Memory B cell (primary cell): ENCODE results near the gene RSBN1L.

ENCODE experiments used
- ATAC-seq: fragments of 150-1000 bp; cut with Tn5 transposase; 2 replicates; pipeline ENCODE4 v1.10.0; 2021; ENCODE audit warnings: low read depth, mild to moderate bottlenecking, moderate library complexity
- DNase-seq, 2 donors: peaks; one replicate each; pipeline ENCODE4 v3.0.0; 2022; ENCODE audit warnings: low spot score in 2 of 2
- H3K27ac Mint-ChIP-seq: one replicate; pipeline ENCODE4 v1.8.0; 2022; ENCODE audit warnings: mild to moderate bottlenecking, moderate library complexity, mixed read lengths
- H3K27me3 Mint-ChIP-seq: one replicate; pipeline ENCODE4 v1.8.0; 2022; ENCODE audit warnings: mixed read lengths
- H3K36me3 Mint-ChIP-seq: one replicate; pipeline ENCODE4 v1.8.0; 2022; ENCODE audit warnings: mild to moderate bottlenecking, mixed read lengths
- H3K4me1 Mint-ChIP-seq: one replicate; pipeline ENCODE4 v1.8.0; 2022; ENCODE audit warnings: mixed read lengths
- H3K4me3 Mint-ChIP-seq: one replicate; pipeline ENCODE4 v1.8.0; 2022; ENCODE audit warnings: mild to moderate bottlenecking, moderate library complexity, mixed read lengths
- H3K9me3 Mint-ChIP-seq: one replicate; pipeline ENCODE4 v1.8.0; 2022; ENCODE audit warnings: mixed read lengths

The RSBN1L gene

GRCh38 chr7:77826300-77826699 is 130.0 kb downstream of the RSBN1L start:
- Mint-ChIP-seq H3K27me3 (no peaks in the 10 kb centered on the region), H3K4me1 (peaks cover 37% of the 10 kb centered on the region), H3K27ac (peak overlapping the region; percentile 69), H3K4me3 (peak overlapping the region; percentile 30), H3K36me3 (peaks cover 18% of the 10 kb centered on the region), H3K9me3 (peaks cover 14% of the 10 kb centered on the region)
- no peak for ATAC-seq
- DNase-seq = no peak

GRCh38 chr7:77827999-77828398 is 131.7 kb downstream of the RSBN1L start:
- ATAC-seq (no peak), DNase-seq (no peak)
- Mint-ChIP-seq H3K36me3 (peaks cover 11% of the 10 kb centered on the region), H3K4me3 (no peak overlapping the region), H3K9me3 (peaks cover 9% of the 10 kb centered on the region), H3K27ac (no peak overlapping the region), H3K27me3 (no peaks in the 10 kb centered on the region), H3K4me1 (peaks cover 36% of the 10 kb centered on the region)

GRCh38 chr7:77830649-77831355 is 134.5 kb downstream of the RSBN1L start:
- ATAC-seq = peak; percentile 35
- H3K27ac Mint-ChIP-seq = peak overlapping the region; percentile 81
- no peaks in the 10 kb centered on the region for H3K27me3 Mint-ChIP-seq
- peaks cover 6% of the 10 kb centered on the region for H3K9me3 Mint-ChIP-seq
- H3K4me1 Mint-ChIP-seq = peaks cover 32% of the 10 kb centered on the region
- no peak for DNase-seq
- H3K36me3 Mint-ChIP-seq = peaks cover 7% of the 10 kb centered on the region
- H3K4me3 Mint-ChIP-seq = peak overlapping the region; percentile 32

- H3K27ac Mint-ChIP-seq = peak overlapping the region; percentile 81
Measured at GRCh38 chr7:77831481-77831880, 135.2 kb downstream of the RSBN1L start.

GRCh38 chr7:77831953-77832352 is 135.7 kb downstream of the RSBN1L start:
- peaks cover 10% of the 10 kb centered on the region for H3K36me3 Mint-ChIP-seq
- H3K4me1 Mint-ChIP-seq = peaks cover 25% of the 10 kb centered on the region
- ATAC-seq = no peak

More at GRCh38 chr7:77831481-77831880, 135.2 kb downstream of the RSBN1L start:
- Mint-ChIP-seq H3K27me3 (no peaks in the 10 kb centered on the region), H3K36me3 (peaks cover 9% of the 10 kb centered on the region), H3K4me3 (no peak overlapping the region), H3K4me1 (peaks cover 30% of the 10 kb centered on the region), H3K9me3 (peaks cover 3% of the 10 kb centered on the region)
- DNase-seq (no peak), ATAC-seq (no peak)

More at GRCh38 chr7:77831953-77832352, 135.7 kb downstream of the RSBN1L start:
- Mint-ChIP-seq H3K27me3 (no peaks in the 10 kb centered on the region), H3K27ac (peak overlapping the region; percentile 81), H3K4me3 (no peak overlapping the region), H3K9me3 (no peaks in the 10 kb centered on the region)
- no peak for DNase-seq
